SK-N-SH (cell line): ENCODE results near the gene GLUD1. TPM values are rescaled to one million over a fixed set of nuclear protein-coding genes. Genes with fewer than 3 reads are reported as not detected.
"Not testable (repeated sequence)": the region's sequence is repeated elsewhere in the genome, so short reads cannot be mapped to it uniquely, and the experiment has no call there.

ENCODE experiments used
- CTCF ChIA-PET: fragments of 300-600, 350-600 bp; formaldehyde crosslinking; extraction: SDS; loops from one replicate; lab custom pipeline; 2021; lab: Yijun Ruan, JAX
- POLR2A ChIA-PET: fragments of 350-600 bp; sonication (Branson Sonifier 250); formaldehyde crosslinking; extraction: SDS; loops from one replicate; lab custom pipeline; 2020; ENCODE audit warnings: antibody characterized with exemption, inconsistent platforms; lab: Yijun Ruan, JAX
- DNase-seq: peaks from one replicate; pipeline ENCODE4 v3.0.0; 2012
- H2AFZ ChIP-seq: fragments of 200-600 bp; sonication (generic); 2 replicates; pipeline ENCODE4 v1.8.1; 2016; ENCODE audit warnings: antibody characterized with exemption, mild to moderate bottlenecking, low read depth
- H3F3A ChIP-seq: fragments of 200-600 bp; sonication (generic); replicated peaks from 2 replicates; pipeline ENCODE3; 2016; ENCODE audit warnings: antibody characterized with exemption, mild to moderate bottlenecking; ENCODE audit not compliant: insufficient read depth
- H3K27ac ChIP-seq, 2 experiments: fragments of 200-500 bp in 1 of 2; fragments of 200-600 bp in 1 of 2; sonication (Bioruptor generic) in 1 of 2; sonication (generic), shearing (Covaris generic) in 1 of 2; 2 replicates each; pipeline versions ENCODE4 v1.5.1 to v1.6.1; 2014 to 2016; ENCODE audit warnings: low read depth in 2 of 2, inconsistent platforms in 1 of 2, low read length in 1 of 2, mild to moderate bottlenecking in 1 of 2, mixed read lengths in 1 of 2
- H3K27me3 ChIP-seq: fragments of 200-600 bp; sonication (generic), shearing (Covaris generic); 2 replicates; pipeline ENCODE4 v1.6.1; 2016; ENCODE audit warnings: mixed run types; ENCODE audit not compliant: insufficient read depth
- H3K36me3 ChIP-seq, 2 experiments: fragments of 200-500 bp in 1 of 2; fragments of 200-600 bp in 1 of 2; sonication (Bioruptor generic) in 1 of 2; sonication (generic) in 1 of 2; replicated peaks in 1 of 2; 2 replicates each; pipeline versions ENCODE3 to v1.5.1; 2014 to 2016; ENCODE audit warnings: low read length in 1 of 2, mild to moderate bottlenecking in 1 of 2; ENCODE audit not compliant: insufficient read depth in 2 of 2, control insufficient read depth in 1 of 2
- H3K4me1 ChIP-seq, 2 experiments: fragments of 200-500 bp in 1 of 2; fragments of 200-600 bp in 1 of 2; sonication (Bioruptor generic) in 1 of 2; sonication (generic), shearing (Covaris generic) in 1 of 2; 2 replicates each; pipeline versions ENCODE4 v1.5.1 to v1.6.1; 2014 to 2016; ENCODE audit warnings: low read depth in 1 of 2, low read length in 1 of 2, mixed run types in 1 of 2; ENCODE audit not compliant: insufficient read depth in 2 of 2, control insufficient read depth in 1 of 2
- H3K4me2 ChIP-seq: fragments of 200-600 bp; sonication (generic), shearing (Covaris generic); 2 replicates; pipeline ENCODE4 v1.6.1; 2017; ENCODE audit warnings: mixed run types
- H3K4me3 ChIP-seq, 2 experiments: fragments of 200-500 bp in 1 of 2; fragments of 200-600 bp in 1 of 2; sonication (Bioruptor generic) in 1 of 2; sonication (generic), shearing (Covaris generic) in 1 of 2; 2 replicates each; pipeline versions ENCODE4 v1.5.1 to v1.8.1; 2014 to 2016; ENCODE audit warnings: low read depth in 2 of 2, inconsistent platforms in 1 of 2, low read length in 1 of 2, mild to moderate bottlenecking in 1 of 2, mixed read lengths in 1 of 2, moderate library complexity in 1 of 2
- H3K79me2 ChIP-seq: fragments of 200-600 bp; sonication (generic); 2 replicates; pipeline ENCODE4 v1.8.1; 2017; ENCODE audit warnings: mild to moderate bottlenecking; ENCODE audit not compliant: insufficient read depth
- H3K9ac ChIP-seq: fragments of 200-600 bp; sonication (generic); 2 replicates; pipeline ENCODE4 v1.6.1; 2017; ENCODE audit warnings: mixed run types
- H3K9me2 ChIP-seq: fragments of 200-600 bp; sonication (generic); 2 replicates; pipeline ENCODE4 v1.6.1; 2017; ENCODE audit warnings: mixed run types
- H3K9me3 ChIP-seq: fragments of 200-600 bp; sonication (generic); 2 replicates; pipeline ENCODE4 v1.6.1; 2017; ENCODE audit warnings: mixed run types, mild to moderate bottlenecking, moderate library complexity
- H4K20me1 ChIP-seq: fragments of 200-600 bp; sonication (generic); 2 replicates; pipeline ENCODE4 v1.6.1; 2017; ENCODE audit warnings: mild to moderate bottlenecking, mixed run types; ENCODE audit not compliant: insufficient read depth
- CHD2 ChIP-seq: fragments of 150-350 bp; IDR thresholded peaks from 2 replicates; pipeline ENCODE4 v1.6.1; 2018; ENCODE audit warnings: low read length; ENCODE audit not compliant: partially characterized antibody
- EP300 ChIP-seq, 2 experiments: IDR thresholded peaks; 2 replicates each; pipeline versions ENCODE4 v1.4.0 to v1.6.1; 2012; ENCODE audit warnings: borderline replicate concordance in 1 of 2, low read depth in 1 of 2, low read length in 1 of 2
- EZH2phosphoT487 ChIP-seq: fragments of 200-600 bp; sonication (generic); IDR thresholded peaks from 2 replicates; pipeline ENCODE4 v1.6.1; 2017; ENCODE audit warnings: low read depth, mixed run types, mild to moderate bottlenecking, antibody characterized with exemption, moderate library complexity, borderline replicate concordance
- FOSL2 ChIP-seq: IDR thresholded peaks from 2 replicates; pipeline ENCODE4 v1.4.0; 2012; ENCODE audit warnings: low read depth, mild to moderate bottlenecking, moderate library complexity, borderline replicate concordance
- MXI1 ChIP-seq: IDR thresholded peaks from 2 replicates; pipeline ENCODE4 v1.6.1; 2012; ENCODE audit warnings: mild to moderate bottlenecking, low read depth, low read length, improper control_type of control experiment
- PBX3 ChIP-seq: IDR thresholded peaks from 2 replicates; pipeline ENCODE4; 2012
- RCOR1 ChIP-seq: fragments of 150-350 bp; IDR thresholded peaks from 2 replicates; pipeline ENCODE4 v1.6.1; 2017; ENCODE audit warnings: antibody characterized with exemption, low read length
- REST ChIP-seq: IDR thresholded peaks from 2 replicates; pipeline ENCODE4 v1.6.1; 2012; ENCODE audit warnings: mild to moderate bottlenecking, low read depth, low read length, moderate library complexity
- RXRA ChIP-seq: IDR thresholded peaks from 2 replicates; pipeline ENCODE4 v1.4.0; 2012; ENCODE audit warnings: low read depth, mild to moderate bottlenecking, borderline replicate concordance
- TAF1 ChIP-seq: IDR thresholded peaks from 2 replicates; pipeline ENCODE4 v1.6.1; 2012; ENCODE audit warnings: low read depth, mild to moderate bottlenecking, low read length, moderate library complexity, borderline replicate concordance
- TEAD4 ChIP-seq: IDR thresholded peaks from 2 replicates; pipeline ENCODE4 v1.4.0; 2012; ENCODE audit warnings: mild to moderate bottlenecking, borderline replicate concordance; ENCODE audit not compliant: insufficient read depth
- YY1 ChIP-seq: IDR thresholded peaks from 2 replicates; pipeline ENCODE4 v1.4.0; 2012; ENCODE audit warnings: low read depth, mild to moderate bottlenecking
- WGBS: methylation state at CpG from one replicate; pipeline ENCODE4 v1.1.6; 2017; ENCODE audit warnings: low lambda C conversion rate; 5-methylcytosine and 5-hydroxymethylcytosine counted together
- polyA plus RNA-seq, 3 experiments: library from polyadenylated mRNA; depleted of rRNA; stranded (reverse); fragments of >200 nt; gene quantifications; 2 replicates each; pipeline ENCODE4 v1.2.3, GENCODE V29; 2012
- TF ChIP-seq, protein P1 (sequence below): fragments of 200-600 bp; sonication (generic); IDR thresholded peaks from 2 replicates; pipeline ENCODE4 v1.6.1; 2017; ENCODE audit warnings: antibody characterized with exemption, mild to moderate bottlenecking, moderate library complexity

The GLUD1 gene
- polyA plus RNA-seq, 1 of the 3 experiments (the other 2 are of a cell fraction), result 43.3 TPM

- WGBS, result 80% methylated on average over 11 of the region's 11 CpGs
- CTCF ChIA-PET, result interaction anchor here (0.6 kb wide), 1 partner anchor 316 kb away, joined by 3 read pairs; no protein-coding TSS in a partner anchor
Measured at GRCh38 chr10:87079106-87079836, 15.4 kb downstream of the GLUD1 start.

GRCh38 chr10:87076421-87076820 is 18.2 kb downstream of the GLUD1 start:
- H3K9ac ChIP-seq, H4K20me1 ChIP-seq, POLR2A ChIA-PET, H3F3A ChIP-seq, H3K4me3 ChIP-seq, H3K4me1 ChIP-seq, H3K9me2 ChIP-seq, H2AFZ ChIP-seq, H3K4me2 ChIP-seq, H3K27ac ChIP-seq, H3K27me3 ChIP-seq, CTCF ChIA-PET, H3K9me3 ChIP-seq, DNase-seq: not testable (repeated sequence)
- Histone ChIP-seq H3K79me2 (peaks cover 18% of the 10 kb centered on the region), H3K36me3 (peaks cover 4 to 43% of the 10 kb centered on the region in 2 experiments)
- 97% methylated on average over 2 of the region's 2 CpGs for WGBS

More at GRCh38 chr10:87079106-87079836, 15.4 kb downstream of the GLUD1 start:
- POLR2A ChIA-PET, result no interaction called here
- no peak for DNase-seq
- H3K27ac ChIP-seq, result no peak overlapping the region; a peak in 1 of 4 replicates
- no peaks in the 10 kb centered on the region for H3K9me2 ChIP-seq
- TF ChIP-seq TEAD4 (no peak), TAF1 (no peak), FOSL2 (no peak), RCOR1 (no peak)
- H2AFZ ChIP-seq, result no peak overlapping the region
- H3K79me2 ChIP-seq, result peaks cover 37% of the 10 kb centered on the region
- no peak overlapping the region for H3K4me3 ChIP-seq
- no peaks in the 10 kb centered on the region for H3K27me3 ChIP-seq
- 0 out of 2 replicates have a peak, but pooled peaks cover 5% of the 10 kb centered on the region for H4K20me1 ChIP-seq
- H3K4me2 ChIP-seq, result no peak overlapping the region
- peaks cover 0 to 18% of the 10 kb centered on the region in 2 experiments for H3K36me3 ChIP-seq
- peaks cover 7 to 19% of the 10 kb centered on the region in 2 experiments for H3K4me1 ChIP-seq
- no peak overlapping the region for H3K9ac ChIP-seq
- no peaks in the 10 kb centered on the region for H3K9me3 ChIP-seq
- peaks cover 18% of the 10 kb centered on the region for H3F3A ChIP-seq

GRCh38 chr10:87072449-87072848 is 22.2 kb downstream of the GLUD1 start:
- TF ChIP-seq RXRA (no peak), YY1 (no peak), PBX3 (no peak), EZH2phosphoT487 (no peak), REST (no peak), EP300 (IDR thresholded peaks at IDR 0.05; ENCODE audit: borderline replicate concordance in 1 of 2, low read depth in 1 of 2, low read length in 1 of 2) (no peak), MXI1 (no peak), CHD2 (no peak)
- TF ChIP-seq, protein P1, sequence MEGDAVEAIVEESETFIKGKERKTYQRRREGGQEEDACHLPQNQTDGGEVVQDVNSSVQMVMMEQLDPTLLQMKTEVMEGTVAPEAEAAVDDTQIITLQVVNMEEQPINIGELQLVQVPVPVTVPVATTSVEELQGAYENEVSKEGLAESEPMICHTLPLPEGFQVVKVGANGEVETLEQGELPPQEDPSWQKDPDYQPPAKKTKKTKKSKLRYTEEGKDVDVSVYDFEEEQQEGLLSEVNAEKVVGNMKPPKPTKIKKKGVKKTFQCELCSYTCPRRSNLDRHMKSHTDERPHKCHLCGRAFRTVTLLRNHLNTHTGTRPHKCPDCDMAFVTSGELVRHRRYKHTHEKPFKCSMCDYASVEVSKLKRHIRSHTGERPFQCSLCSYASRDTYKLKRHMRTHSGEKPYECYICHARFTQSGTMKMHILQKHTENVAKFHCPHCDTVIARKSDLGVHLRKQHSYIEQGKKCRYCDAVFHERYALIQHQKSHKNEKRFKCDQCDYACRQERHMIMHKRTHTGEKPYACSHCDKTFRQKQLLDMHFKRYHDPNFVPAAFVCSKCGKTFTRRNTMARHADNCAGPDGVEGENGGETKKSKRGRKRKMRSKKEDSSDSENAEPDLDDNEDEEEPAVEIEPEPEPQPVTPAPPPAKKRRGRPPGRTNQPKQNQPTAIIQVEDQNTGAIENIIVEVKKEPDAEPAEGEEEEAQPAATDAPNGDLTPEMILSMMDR, result no peak
- no peak overlapping the region for H2AFZ ChIP-seq
- H3K27me3 ChIP-seq, result no peaks in the 10 kb centered on the region
- ChIA-PET POLR2A (no interaction called here), CTCF (interaction anchor here (0.8 kb wide), 1 partner anchor 133 kb away, joined by 3 read pairs; no protein-coding TSS in a partner anchor)
- no peak overlapping the region for H3K9ac ChIP-seq
- H3K4me2 ChIP-seq, result no peak overlapping the region
- no peak for DNase-seq
- no peaks in the 10 kb centered on the region for H3K9me2 ChIP-seq
- WGBS, result 52% methylated on average over 2 of the region's 2 CpGs
- H4K20me1 ChIP-seq, result no peaks in the 10 kb centered on the region
- peaks cover 7% of the 10 kb centered on the region for H3F3A ChIP-seq
- H3K9me3 ChIP-seq, result no peaks in the 10 kb centered on the region
- H3K4me3 ChIP-seq, result no peak overlapping the region
- no peaks in the 10 kb centered on the region for H3K79me2 ChIP-seq
- peaks cover 0 to 2% of the 10 kb centered on the region in 2 experiments; a peak in 2 of 4 replicates for H3K4me1 ChIP-seq
- peaks cover 16 to 53% of the 10 kb centered on the region in 2 experiments for H3K36me3 ChIP-seq
- no peak overlapping the region; a peak in 2 of 4 replicates for H3K27ac ChIP-seq
